ENCODE data around the gene PTPRC.

Gene PTPRC

DNA sequence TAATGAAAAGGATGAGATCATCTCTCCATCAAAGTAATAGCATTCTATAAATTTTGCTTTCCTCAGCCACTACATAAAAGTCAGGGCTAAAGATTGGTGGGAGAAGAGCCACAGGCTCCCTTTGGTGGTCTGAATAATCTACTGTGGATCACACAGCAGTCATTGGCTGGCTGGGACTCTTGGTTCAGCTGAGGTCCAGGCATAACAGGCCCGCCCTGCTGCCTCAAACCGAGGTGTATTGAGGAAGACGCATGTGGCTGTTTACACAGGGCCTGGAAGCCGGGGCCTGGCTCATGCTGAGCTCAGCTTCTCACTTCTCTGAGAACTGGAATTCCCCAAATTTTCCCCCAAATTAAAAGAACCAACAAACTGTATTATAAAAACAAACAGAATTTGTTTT is 139.2 kb downstream of the PTPRC start:
- H3K18ac ChIP-seq (ENCODE audit: low read length) = no peak overlapping the region
- no peak overlapping the region for H3K4me2 ChIP-seq (ENCODE audit: low read length)
- no peak overlapping the region for H4K8ac ChIP-seq (ENCODE audit: low read depth, low read length)
- H3K4me3 ChIP-seq (ENCODE audit: low read depth, low read length) = no peak overlapping the region
- no peak overlapping the region for H4K12ac ChIP-seq (ENCODE audit: low read depth, low read length)
- no peaks in the 10 kb centered on the region for H3K79me1 ChIP-seq (ENCODE audit: low read length)
- H3K9me3 ChIP-seq (ENCODE audit: insufficient read depth, low read depth, low read length) = no peaks in the 10 kb centered on the region
- no peak overlapping the region for H3K23ac ChIP-seq (ENCODE audit: low read length)
- H3K36me3 ChIP-seq (ENCODE audit: control insufficient read depth in 1 of 2, insufficient read depth in 2 of 2, low read length in 2 of 2) = no peaks in the 10 kb centered on the region
- H2AK5ac ChIP-seq (ENCODE audit: low read length) = no peak overlapping the region
- no CpG with 5 or more reads among the region's 4 CpGs for WGBS (ENCODE audit: extremely low coverage, insufficient coverage, insufficient read length)
- H3K27ac ChIP-seq (ENCODE audit: low read depth, low read length) = no peak overlapping the region
- H2BK5ac ChIP-seq (ENCODE audit: low read depth, low read length, poor library complexity) = no peak overlapping the region
- no peak overlapping the region for H3K9ac ChIP-seq (ENCODE audit: low read length)
- no peaks in the 10 kb centered on the region for H3K79me2 ChIP-seq (ENCODE audit: control insufficient read depth, insufficient read depth, low read length, poor library complexity)
- no peak overlapping the region for H3K14ac ChIP-seq (ENCODE audit: low read length)
- H3K4me1 ChIP-seq (ENCODE audit: control insufficient read depth in 1 of 2, insufficient read depth in 2 of 2, low read length in 2 of 2) = no peaks in the 10 kb centered on the region
- no peaks in the 10 kb centered on the region for H3K27me3 ChIP-seq (ENCODE audit: insufficient read depth, low read length)
- DNase-seq = no peak
- H4K91ac ChIP-seq (ENCODE audit: low read depth, low read length) = no peak overlapping the region
- no peak overlapping the region for H3K4ac ChIP-seq (ENCODE audit: low read depth, low read length)
- H2BK120ac ChIP-seq (ENCODE audit: insufficient read depth, low read length, poor library complexity) = no peak overlapping the region
- H2AFZ ChIP-seq (ENCODE audit: insufficient read depth, low read length, poor library complexity) = no peak overlapping the region
- H2BK12ac ChIP-seq (ENCODE audit: low read length) = no peak overlapping the region

DNA sequence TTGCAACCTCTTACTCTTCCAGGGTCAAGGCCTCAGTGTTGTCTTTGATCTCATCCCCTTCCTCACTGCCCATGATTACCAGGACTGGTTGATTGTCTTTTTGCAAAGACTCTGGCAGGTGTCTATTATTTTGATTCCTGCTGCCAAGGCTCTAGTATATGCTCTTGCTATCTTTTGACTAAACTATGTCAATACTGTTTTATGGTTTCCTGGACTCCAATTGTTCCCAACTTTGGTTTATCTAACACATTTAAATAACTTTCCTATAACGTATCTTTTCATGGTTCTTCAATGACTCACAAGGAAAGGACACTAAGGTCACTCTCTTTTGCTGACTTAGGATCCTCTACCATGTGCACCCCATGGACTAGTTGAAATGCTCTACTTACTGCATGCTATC is 141.5 kb downstream of the PTPRC start:
- no peak overlapping the region for H3K27ac ChIP-seq (ENCODE audit: low read depth, low read length)
- H3K27me3 ChIP-seq (ENCODE audit: insufficient read depth, low read length) = no peaks in the 10 kb centered on the region
- no peak overlapping the region for H4K12ac ChIP-seq (ENCODE audit: low read depth, low read length)
- no peak overlapping the region for H4K91ac ChIP-seq (ENCODE audit: low read depth, low read length)
- H3K9me3 ChIP-seq (ENCODE audit: insufficient read depth, low read depth, low read length) = no peaks in the 10 kb centered on the region
- no peaks in the 10 kb centered on the region for H3K79me2 ChIP-seq (ENCODE audit: control insufficient read depth, insufficient read depth, low read length, poor library complexity)
- H2BK120ac ChIP-seq (ENCODE audit: insufficient read depth, low read length, poor library complexity) = no peak overlapping the region
- no peak overlapping the region for H4K8ac ChIP-seq (ENCODE audit: low read depth, low read length)
- no peak overlapping the region for H3K18ac ChIP-seq (ENCODE audit: low read length)
- H3K36me3 ChIP-seq (ENCODE audit: control insufficient read depth in 1 of 2, insufficient read depth in 2 of 2, low read length in 2 of 2) = no peaks in the 10 kb centered on the region
- no peaks in the 10 kb centered on the region for H3K79me1 ChIP-seq (ENCODE audit: low read length)
- H2AK5ac ChIP-seq (ENCODE audit: low read length) = no peak overlapping the region
- no CpG with 5 or more reads among the region's 1 CpG for WGBS (ENCODE audit: extremely low coverage, insufficient coverage, insufficient read length)
- H3K23ac ChIP-seq (ENCODE audit: low read length) = no peak overlapping the region
- no peak overlapping the region for H3K4me3 ChIP-seq (ENCODE audit: low read depth, low read length)
- H3K4ac ChIP-seq (ENCODE audit: low read depth, low read length) = no peak overlapping the region
- no peak for DNase-seq
- H2BK5ac ChIP-seq (ENCODE audit: low read depth, low read length, poor library complexity) = no peak overlapping the region
- H3K14ac ChIP-seq (ENCODE audit: low read length) = no peak overlapping the region
- H3K4me2 ChIP-seq (ENCODE audit: low read length) = no peak overlapping the region
- no peak overlapping the region for H2AFZ ChIP-seq (ENCODE audit: insufficient read depth, low read length, poor library complexity)
- no peak overlapping the region for H2BK12ac ChIP-seq (ENCODE audit: low read length)
- no peaks in the 10 kb centered on the region for H3K4me1 ChIP-seq (ENCODE audit: control insufficient read depth in 1 of 2, insufficient read depth in 2 of 2, low read length in 2 of 2)
- no peak overlapping the region for H3K9ac ChIP-seq (ENCODE audit: low read length)

DNA sequence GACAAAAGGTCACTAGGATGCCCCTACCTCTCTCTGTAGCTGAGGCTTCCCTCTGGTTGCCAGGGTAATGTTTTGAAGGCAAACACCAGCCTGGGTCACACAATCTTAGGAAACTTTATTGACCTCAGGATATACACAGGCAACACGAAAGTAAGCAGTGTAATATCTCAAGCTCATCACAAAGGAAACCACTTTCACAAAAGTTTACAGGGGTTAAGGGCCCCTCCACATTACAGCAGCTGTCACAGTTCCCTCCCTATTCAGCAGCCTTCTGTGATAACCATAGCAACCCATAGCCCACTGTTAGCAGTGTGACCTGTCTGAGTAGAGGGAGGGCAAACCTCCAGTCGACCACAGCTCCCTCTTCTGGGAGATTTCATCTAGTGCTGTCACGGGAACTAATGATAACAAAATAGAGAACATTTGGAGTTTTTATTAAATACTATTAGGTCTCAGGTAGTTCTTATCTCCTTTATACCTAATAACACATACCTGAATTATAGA is 149.8 kb downstream of the PTPRC start:
- Histone ChIP-seq H3K4me2 (ENCODE audit: low read length) (no peak overlapping the region), H2AK5ac (ENCODE audit: low read length) (no peak overlapping the region), H2BK120ac (ENCODE audit: insufficient read depth, low read length, poor library complexity) (no peak overlapping the region), H3K4me3 (ENCODE audit: low read depth, low read length) (no peak overlapping the region), H2BK5ac (ENCODE audit: low read depth, low read length, poor library complexity) (no peak overlapping the region), H4K8ac (ENCODE audit: low read depth, low read length) (no peak overlapping the region), H3K23ac (ENCODE audit: low read length) (no peak overlapping the region), H2BK12ac (ENCODE audit: low read length) (no peak overlapping the region), H3K4ac (ENCODE audit: low read depth, low read length) (no peak overlapping the region), H3K36me3 (ENCODE audit: control insufficient read depth in 1 of 2, insufficient read depth in 2 of 2, low read length in 2 of 2) (no peaks in the 10 kb centered on the region), H3K79me2 (ENCODE audit: control insufficient read depth, insufficient read depth, low read length, poor library complexity) (no peaks in the 10 kb centered on the region), H2AFZ (ENCODE audit: insufficient read depth, low read length, poor library complexity) (no peak overlapping the region), H3K18ac (ENCODE audit: low read length) (no peak overlapping the region), H3K9ac (ENCODE audit: low read length) (no peak overlapping the region), H3K27ac (ENCODE audit: low read depth, low read length) (no peak overlapping the region), H3K79me1 (ENCODE audit: low read length) (no peaks in the 10 kb centered on the region), H3K9me3 (ENCODE audit: insufficient read depth, low read depth, low read length) (no peaks in the 10 kb centered on the region), H4K91ac (ENCODE audit: low read depth, low read length) (no peak overlapping the region), H3K14ac (ENCODE audit: low read length) (no peak overlapping the region), H4K12ac (ENCODE audit: low read depth, low read length) (no peak overlapping the region), H3K4me1 (ENCODE audit: control insufficient read depth in 1 of 2, insufficient read depth in 2 of 2, low read length in 2 of 2) (no peaks in the 10 kb centered on the region), H3K27me3 (ENCODE audit: insufficient read depth, low read length) (no peaks in the 10 kb centered on the region)
- no CpG with 5 or more reads among the region's 3 CpGs for WGBS (ENCODE audit: extremely low coverage, insufficient coverage, insufficient read length)
- peak; percentile 29 to 60 for DNase-seq

DNA sequence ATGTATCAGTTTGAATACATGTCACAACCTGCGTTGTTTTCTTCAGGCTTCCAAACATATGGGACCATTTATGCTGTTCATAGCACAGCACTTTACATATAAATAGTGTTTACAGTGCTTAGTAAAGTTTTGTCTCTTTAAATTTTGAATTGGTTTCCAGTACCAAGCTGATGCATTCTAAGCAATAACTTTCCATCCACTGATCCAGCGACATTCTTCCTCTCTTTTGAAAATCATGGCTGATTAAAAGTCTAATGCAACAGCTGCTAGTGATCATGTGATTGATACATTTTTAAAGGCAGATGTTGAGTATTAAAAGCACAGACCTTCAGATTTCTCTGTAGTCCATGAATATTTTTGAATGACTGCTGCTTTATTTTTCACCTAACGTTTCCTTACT is 154.9 kb downstream of the PTPRC start:
- Histone ChIP-seq H3K18ac (ENCODE audit: low read length) (no peak overlapping the region), H3K4me1 (ENCODE audit: control insufficient read depth in 1 of 2, insufficient read depth in 2 of 2, low read length in 2 of 2) (no peaks in the 10 kb centered on the region), H3K9ac (ENCODE audit: low read length) (no peak overlapping the region), H3K9me3 (ENCODE audit: insufficient read depth, low read depth, low read length) (peaks cover 5% of the 10 kb centered on the region), H2BK5ac (ENCODE audit: low read depth, low read length, poor library complexity) (no peak overlapping the region), H3K27ac (ENCODE audit: low read depth, low read length) (no peak overlapping the region), H4K8ac (ENCODE audit: low read depth, low read length) (no peak overlapping the region), H4K12ac (ENCODE audit: low read depth, low read length) (no peak overlapping the region), H3K79me2 (ENCODE audit: control insufficient read depth, insufficient read depth, low read length, poor library complexity) (no peaks in the 10 kb centered on the region), H3K27me3 (ENCODE audit: insufficient read depth, low read length) (no peaks in the 10 kb centered on the region), H3K4ac (ENCODE audit: low read depth, low read length) (no peak overlapping the region), H3K4me3 (ENCODE audit: low read depth, low read length) (no peak overlapping the region), H3K14ac (ENCODE audit: low read length) (no peak overlapping the region), H2AFZ (ENCODE audit: insufficient read depth, low read length, poor library complexity) (no peak overlapping the region), H3K79me1 (ENCODE audit: low read length) (no peaks in the 10 kb centered on the region), H2BK12ac (ENCODE audit: low read length) (no peak overlapping the region), H2AK5ac (ENCODE audit: low read length) (no peak overlapping the region), H3K36me3 (ENCODE audit: control insufficient read depth in 1 of 2, insufficient read depth in 2 of 2, low read length in 2 of 2) (no peaks in the 10 kb centered on the region), H3K23ac (ENCODE audit: low read length) (no peak overlapping the region), H3K4me2 (ENCODE audit: low read length) (no peak overlapping the region), H4K91ac (ENCODE audit: low read depth, low read length) (no peak overlapping the region), H2BK120ac (ENCODE audit: insufficient read depth, low read length, poor library complexity) (no peak overlapping the region)
- WGBS (ENCODE audit: extremely low coverage, insufficient coverage, insufficient read length) = no CpG with 5 or more reads among the region's 3 CpGs
- DNase-seq = no peak
